Measurements from ENCODE around the gene LMX1B.
A peak's percentile ranks its signal among the peaks of the same experiment; 100 is the strongest.

The LMX1B gene

DNA sequence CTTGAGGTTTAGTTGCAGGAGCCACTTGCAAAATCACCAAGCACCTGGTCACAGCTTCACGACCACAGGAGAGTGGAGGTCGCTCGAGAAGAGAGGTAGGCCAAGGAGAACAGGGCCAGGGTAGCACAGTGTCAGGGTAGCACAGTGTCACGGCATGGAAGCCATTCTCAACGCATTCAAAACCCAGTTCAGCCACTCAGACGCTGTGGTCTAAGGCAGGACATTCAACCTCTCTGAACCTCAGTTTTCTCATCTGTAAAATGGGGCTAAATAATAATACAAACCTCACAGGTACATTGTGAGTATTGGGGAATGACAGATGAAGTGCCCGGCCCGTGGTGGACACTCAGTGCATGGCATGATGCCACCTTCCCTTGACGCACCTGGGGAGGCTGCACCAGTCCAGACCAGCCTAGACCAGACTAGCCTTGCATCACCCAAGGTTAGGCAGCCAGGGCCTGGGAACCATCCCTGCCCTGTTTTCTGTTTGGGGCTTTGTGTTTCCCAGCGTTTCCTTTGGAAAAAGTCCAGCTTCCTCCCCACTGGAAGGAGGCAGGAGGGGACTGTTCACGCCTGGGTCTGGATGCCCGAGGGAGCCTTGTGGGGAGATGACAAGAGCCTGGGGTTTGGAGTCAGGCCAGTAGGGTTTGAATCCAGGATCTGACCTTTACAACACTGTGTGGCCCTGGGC, 7.8 kb upstream of the LMX1B start:
- DNase-seq: no peak

GRCh38 chr9:126606483-126606870, 7.3 kb upstream of the LMX1B start:
- no peak for DNase-seq

- no peak for DNase-seq
Measured at GRCh38 chr9:126607086-126607485, 6.6 kb upstream of the LMX1B start.

DNA sequence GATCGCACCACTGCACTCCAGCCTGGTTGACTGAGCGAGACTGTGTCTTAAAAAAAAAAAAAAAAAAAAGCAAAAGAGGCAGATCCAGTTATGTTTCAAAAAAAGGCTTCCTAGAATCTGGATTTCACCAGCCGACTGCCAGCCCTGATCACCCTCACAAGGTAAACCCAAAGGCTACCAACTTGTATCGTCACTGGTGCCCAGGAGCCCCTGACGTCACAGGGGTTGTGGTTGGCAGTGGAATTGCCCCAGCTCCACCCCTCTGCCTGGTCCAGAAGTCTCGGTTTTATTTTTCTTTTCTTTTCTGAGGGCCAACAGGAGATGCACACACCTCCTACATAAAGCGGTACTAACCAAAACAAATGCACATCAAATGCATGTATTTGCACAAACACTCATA, 6.0 kb upstream of the LMX1B start:
- no peak for DNase-seq

- DNase-seq: no peak
Measured at GRCh38 chr9:126608551-126608950, 5.2 kb upstream of the LMX1B start.

- no peak for DNase-seq
Measured at GRCh38 chr9:126609191-126609590, 4.5 kb upstream of the LMX1B start.

GRCh38 chr9:126609711-126610388, 3.9 kb upstream of the LMX1B start:
- no peak for DNase-seq

DNA sequence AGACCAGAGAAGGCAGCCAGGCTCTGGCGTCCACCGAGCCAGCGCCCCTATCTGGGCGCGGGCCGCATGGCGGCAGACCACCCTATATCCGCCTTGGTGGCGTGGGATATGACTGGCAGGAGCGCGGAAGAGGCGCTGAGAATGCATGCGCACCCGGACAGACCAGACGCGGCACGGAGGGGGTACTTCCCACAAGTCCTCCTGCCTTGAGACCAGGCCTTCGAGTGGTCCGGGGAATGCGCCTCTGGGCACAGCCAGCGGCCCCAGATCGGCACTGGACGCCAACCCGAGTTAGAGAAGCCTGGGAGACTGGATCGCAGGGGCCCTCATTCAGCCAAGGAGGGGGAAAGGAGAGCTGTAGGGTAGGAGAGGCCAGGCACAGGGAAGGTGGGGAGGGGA, 2.5 kb upstream of the LMX1B start:
- DNase-seq: no peak

- DNase-seq: peak; percentile 71
Measured at GRCh38 chr9:126611592-126612325, 2.0 kb upstream of the LMX1B start.

DNA sequence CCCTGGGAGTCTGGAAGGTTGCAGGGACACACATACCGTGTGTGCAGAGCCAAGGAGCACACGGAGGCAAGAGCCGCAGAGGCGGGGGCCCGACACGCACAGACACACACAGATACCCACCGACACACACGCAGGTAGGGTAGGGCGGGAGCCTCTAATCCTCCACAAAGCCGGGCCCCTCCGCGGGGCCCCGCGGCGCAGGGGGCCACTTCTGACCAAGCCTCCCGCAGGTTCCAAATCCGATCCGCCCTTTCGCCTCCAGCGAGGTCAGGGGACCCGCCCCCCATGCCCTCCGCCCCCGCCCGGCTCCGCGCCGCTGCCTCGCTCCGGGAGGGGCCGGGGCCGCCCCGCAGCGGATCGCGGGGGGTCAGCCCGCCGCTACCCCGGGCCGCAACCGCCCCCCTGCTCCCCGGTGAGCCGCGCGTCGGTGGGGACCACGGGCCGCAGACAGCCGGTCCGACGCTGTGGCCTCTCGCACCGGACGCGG, 1.4 kb upstream of the LMX1B start:
- DNase-seq: no peak

DNA sequence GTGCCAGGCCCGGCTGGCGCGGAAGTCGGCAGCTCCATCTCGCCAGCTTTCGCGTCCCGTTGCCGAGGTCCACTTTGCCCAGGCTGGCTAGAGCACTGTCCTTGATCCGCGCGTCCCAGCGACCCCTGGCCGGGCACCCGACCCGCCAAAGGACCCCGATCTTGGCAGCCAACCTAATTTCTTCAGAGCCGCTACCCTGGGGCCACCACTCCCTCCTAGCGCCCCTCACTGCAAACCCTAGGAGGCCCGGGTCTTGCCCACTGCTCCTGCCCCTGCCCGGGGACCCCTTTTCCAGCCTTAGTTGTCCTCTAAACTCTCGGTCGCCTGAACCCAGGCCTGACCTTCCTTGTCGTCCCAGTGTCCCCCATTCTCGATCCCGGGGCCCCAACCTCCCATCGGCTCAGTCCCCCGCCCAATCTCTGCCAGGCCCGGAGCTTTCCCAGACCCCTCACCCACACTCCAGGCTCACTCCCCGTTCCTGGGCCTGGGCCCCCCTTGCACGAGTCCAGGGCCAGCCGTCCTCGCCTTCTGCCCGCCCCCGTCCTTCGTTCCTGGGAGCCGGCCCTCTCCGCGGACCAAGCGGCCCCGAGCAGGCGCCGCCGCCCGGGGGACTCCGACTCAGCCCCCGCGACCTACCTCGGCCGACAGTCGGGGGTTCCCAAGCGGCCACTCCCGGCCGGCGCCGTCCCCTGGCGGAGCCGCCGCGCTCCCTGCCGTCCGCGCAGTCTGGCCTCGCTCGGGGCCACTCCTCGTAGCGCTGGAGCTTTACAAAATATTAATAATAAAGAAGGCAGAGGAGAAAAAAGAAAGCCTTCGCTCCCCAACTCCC, 701 bp upstream of the LMX1B start:
- no peak for DNase-seq

DNA sequence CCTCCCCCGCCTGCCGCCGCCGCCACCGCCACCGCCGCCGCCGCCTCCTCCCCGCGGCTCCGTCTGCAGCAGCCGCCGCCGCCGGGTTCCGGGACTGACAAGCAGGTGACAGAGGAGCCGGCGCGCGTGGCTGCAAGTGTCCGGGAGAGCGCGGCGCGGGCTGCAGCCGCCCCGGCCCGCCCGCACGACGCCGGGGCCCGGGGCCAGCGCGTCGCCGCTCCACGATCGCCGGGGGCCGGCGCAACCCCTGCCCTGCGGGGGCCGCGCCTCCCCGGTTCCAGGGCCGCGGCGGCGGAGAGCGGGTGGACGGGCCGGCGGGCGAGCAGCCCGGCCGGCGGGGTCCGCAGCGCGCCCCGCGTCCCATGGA, 343 bp downstream of the LMX1B start:
- DNase-seq: no peak

- no peak for DNase-seq
Measured at GRCh38 chr9:126614455-126615244, 922 bp downstream of the LMX1B start.

DNA sequence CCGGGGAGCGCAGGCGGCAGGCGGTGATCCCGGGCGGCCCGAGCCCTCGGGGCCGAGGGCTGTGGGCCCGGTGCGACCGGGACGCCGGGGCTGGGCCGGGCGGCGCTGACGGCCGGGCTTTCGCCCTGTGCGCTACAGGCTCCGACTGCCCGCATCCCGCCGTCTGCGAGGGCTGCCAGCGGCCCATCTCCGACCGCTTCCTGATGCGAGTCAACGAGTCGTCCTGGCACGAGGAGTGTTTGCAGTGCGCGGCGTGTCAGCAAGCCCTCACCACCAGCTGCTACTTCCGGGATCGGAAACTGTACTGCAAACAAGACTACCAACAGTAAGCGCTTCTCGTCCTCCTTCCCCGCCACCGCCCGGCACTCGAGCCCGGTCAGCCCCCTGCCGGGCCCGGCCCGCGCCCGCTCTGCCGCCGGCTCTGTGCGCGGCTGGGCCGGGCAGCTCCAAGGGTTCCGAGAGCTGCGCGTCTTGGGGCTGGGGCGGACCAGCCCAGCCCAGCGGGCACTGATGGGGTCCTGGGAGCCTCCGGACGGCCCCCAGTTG, 1.6 kb downstream of the LMX1B start:
- peak; percentile 19 for DNase-seq

- no peak for DNase-seq
Measured at GRCh38 chr9:126615791-126616447, 2.2 kb downstream of the LMX1B start.

DNA sequence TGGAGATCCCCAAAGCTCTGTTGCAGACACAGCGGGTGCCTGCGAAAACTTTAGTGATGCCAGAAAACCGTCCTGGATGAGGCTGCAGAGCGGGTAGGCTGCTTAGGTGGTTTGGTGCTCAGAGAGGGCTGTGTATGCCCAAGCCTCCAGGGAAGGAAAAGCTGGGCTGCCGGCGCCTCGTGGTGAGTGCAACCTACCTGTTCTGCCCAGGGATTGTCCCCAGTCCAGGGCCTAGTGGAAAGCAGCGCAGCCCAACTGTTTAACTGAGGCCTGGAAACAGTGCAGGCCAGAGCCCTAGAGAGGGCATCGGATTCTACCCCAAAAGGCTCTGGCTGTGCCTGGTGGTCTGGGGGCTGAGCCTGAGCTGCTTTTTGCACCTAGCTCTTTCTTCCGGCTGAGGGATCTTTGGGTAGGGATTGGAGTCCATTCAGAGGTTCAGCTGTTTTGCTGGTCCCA, 2.8 kb downstream of the LMX1B start:
- DNase-seq: no peak

DNA sequence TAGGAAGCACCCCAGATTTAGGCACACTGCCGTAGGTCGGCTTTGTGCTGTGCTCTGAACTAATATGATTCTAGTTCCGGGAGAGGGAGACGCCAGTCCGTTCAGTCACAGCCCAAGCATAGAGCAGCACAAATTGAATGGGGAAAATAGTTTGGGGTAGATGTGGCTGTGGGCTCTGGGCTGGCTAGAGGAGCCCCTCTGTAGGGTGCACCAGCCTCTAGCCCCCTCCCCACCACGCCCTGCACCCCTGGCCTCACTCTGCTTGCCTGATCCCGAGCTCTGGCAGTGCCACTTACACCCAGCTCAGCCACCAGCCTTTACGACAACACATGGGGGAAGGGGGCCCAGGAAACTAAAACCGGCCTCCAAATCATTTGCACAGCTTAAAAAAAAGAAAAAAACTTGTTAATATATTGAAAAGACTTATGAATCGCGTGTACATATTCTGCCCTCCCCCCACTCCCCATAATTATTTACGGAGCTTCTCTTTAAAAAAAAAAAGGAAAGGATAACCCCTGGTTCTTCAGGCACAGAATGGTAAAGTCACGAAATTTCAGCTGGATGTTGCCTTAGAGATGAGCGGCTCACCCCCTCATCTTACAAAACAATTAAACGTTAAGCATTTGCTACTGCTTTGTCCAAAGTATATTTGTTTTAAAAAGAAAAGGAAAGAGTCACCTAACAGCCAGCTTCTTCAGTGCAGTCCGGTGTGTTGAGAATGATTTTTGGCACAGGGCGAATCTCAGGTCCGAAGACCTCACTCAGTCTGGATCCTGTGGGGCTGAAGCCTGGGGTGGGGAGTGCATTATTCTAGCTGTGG, 3.5 kb downstream of the LMX1B start:
- no peak for DNase-seq

DNA sequence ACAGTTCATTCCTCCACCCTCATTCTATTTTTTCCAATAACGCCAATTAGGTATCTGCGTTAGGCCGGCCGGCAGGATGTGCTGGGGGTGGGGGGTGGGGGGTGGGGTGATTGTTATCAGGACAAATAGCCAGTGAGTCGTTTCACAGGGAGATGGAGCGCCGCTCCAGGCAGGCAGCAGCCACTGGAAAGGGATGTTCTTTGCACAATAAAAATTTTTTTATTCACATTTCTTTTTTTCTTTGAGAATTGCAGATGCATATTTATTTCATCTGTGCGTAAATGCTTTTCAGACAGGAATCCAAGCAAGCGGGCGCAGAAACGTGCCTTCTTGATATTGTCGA, 4.1 kb downstream of the LMX1B start:
- DNase-seq: no peak

- DNase-seq: no peak
Measured at GRCh38 chr9:126618190-126618584, 4.5 kb downstream of the LMX1B start.

DNA sequence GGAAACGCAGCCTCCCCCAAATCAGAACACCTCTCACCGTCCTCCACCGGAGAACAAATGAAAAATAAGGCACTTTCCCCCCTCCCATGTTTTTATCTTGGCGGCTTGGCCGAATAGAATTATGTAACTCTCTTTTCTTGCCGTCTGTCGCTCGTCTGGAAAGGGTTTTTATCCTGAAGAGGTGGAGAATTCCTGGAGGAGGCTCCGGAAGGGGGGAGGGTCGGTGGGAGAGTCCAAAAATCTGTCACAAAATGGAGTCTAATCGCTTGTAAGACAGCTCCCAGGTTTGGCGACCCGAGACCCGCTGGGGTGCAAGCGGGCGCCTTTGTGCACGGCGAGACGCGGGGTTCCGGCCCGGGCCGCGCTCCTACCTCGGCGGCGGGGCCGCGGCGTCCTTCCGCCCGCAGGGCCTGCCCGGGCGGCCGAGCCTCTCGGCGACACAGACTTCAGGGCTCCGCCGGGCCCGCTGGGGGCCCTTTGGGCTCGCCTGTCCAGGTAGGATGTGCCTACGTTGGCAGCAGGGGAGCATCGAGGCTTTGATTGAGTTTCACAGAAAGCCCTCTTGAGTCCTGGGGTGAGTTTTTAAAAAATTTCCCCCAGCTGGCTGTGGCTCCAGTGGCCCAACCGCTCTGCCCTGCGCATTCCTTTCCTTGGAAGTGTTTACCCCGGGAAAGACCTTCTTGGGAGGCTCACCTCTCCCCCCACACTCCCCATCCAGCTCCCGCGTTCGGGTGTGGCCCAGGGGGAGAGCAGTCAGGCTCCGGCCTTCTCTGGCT, 5.0 kb downstream of the LMX1B start:
- no peak for DNase-seq
